Duodenal mucosa (tissue), 2 donors: ENCODE results near the gene SPARC.

ENCODE experiments used
- H3K27ac ChIP-seq: one replicate; pipeline ENCODE4 v1.7.0; 2013; ENCODE audit warnings: low read depth, low read length
- H3K27me3 ChIP-seq, 2 donors: one replicate each; pipeline ENCODE4 v1.7.0; 2013; ENCODE audit warnings: low read length in 2 of 2, control low read depth in 1 of 2; ENCODE audit not compliant: insufficient read depth in 2 of 2, control insufficient read depth in 1 of 2
- H3K36me3 ChIP-seq, 2 donors: one replicate each; pipeline ENCODE4 v1.7.0; 2013; ENCODE audit warnings: low read length in 2 of 2, control low read depth in 1 of 2; ENCODE audit not compliant: insufficient read depth in 2 of 2, control insufficient read depth in 1 of 2
- H3K4me1 ChIP-seq, 2 donors: one replicate each; pipeline ENCODE4 v1.7.0; 2013; ENCODE audit warnings: low read length in 2 of 2, control low read depth in 1 of 2; ENCODE audit not compliant: insufficient read depth in 2 of 2, control insufficient read depth in 1 of 2
- H3K4me3 ChIP-seq, 2 donors: one replicate each; pipeline ENCODE4 v1.7.0; 2013; ENCODE audit warnings: low read length in 2 of 2, low read depth in 1 of 2
- H3K9ac ChIP-seq, 2 donors: one replicate each; pipeline ENCODE4 v1.7.0; 2013; ENCODE audit warnings: low read length in 2 of 2, low read depth in 1 of 2
- H3K9me3 ChIP-seq, 2 donors: one replicate each; pipeline ENCODE4 v1.7.0; 2013; ENCODE audit warnings: low read length in 2 of 2, control low read depth in 1 of 2; ENCODE audit not compliant: control insufficient read depth in 1 of 2

Gene SPARC

DNA sequence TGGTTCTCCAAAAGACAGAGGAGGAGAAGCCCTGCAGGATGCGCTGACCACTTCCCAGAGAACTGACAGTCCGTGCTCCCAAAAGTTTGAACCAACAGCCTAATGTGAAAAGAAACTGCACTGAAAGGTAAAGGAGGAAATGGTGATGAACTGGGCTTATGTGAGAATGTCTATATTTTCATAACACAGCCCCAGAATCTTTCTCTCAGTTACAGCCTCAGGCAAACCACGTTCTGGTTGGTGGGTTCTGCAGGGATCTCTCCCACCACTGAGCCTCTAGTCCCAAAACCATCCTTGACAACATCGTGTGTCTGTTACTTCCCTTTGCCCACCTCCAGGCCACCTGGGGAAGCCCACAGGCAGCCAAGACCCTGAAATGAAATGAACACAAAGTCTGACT lies 23.9 kb downstream of the SPARC start:
- peaks cover 0 to 25% of the 10 kb centered on the region in 2 donors for H3K36me3 ChIP-seq
- no peaks in the 10 kb centered on the region for H3K9me3 ChIP-seq
- H3K9ac ChIP-seq, result no peak overlapping the region
- H3K4me1 ChIP-seq, result peaks cover 21 to 42% of the 10 kb centered on the region in 2 donors
- no peak overlapping the region for H3K27ac ChIP-seq
- no peak overlapping the region for H3K4me3 ChIP-seq
- no peaks in the 10 kb centered on the region for H3K27me3 ChIP-seq

DNA sequence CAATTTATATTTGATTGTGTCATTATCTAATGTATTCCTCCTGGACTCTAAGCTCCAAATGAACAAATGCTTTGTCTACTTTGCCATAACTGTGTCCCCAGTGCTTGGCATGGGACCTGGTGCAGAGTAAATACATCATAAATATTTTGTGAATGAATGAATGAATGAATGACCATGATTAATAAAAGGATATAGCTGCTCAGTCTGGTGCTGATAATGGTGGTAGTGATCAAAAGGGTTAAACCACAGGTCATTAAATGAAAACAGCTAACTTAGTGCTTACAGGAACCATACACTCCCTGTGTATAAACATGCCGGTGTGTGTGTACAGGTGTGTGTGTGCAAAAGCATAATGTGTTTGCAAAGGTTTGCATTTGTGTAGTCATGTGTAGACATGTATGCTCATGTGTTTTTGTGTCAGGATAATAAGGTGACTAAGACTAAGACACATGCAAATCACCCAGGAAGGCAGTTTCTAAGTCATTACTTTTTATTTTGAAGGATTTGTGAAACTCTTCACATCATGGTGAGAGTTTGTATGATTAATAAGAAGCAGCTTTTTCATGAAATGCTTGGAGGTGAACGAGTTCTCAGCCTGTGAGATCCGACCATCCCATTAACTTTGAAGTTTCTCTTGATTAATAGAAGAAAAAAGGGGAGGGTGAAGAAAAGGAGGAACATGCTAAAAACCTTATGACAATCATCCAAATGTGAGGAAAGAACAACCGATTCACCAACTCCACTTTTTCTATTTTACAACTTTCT lies 24.6 kb downstream of the SPARC start:
- no peaks in the 10 kb centered on the region for H3K27me3 ChIP-seq
- H3K9me3 ChIP-seq, result no peaks in the 10 kb centered on the region
- H3K9ac ChIP-seq, result no peak overlapping the region
- peaks cover 0 to 23% of the 10 kb centered on the region in 2 donors for H3K36me3 ChIP-seq
- H3K4me3 ChIP-seq, result no peak overlapping the region
- peaks cover 21 to 42% of the 10 kb centered on the region in 2 donors for H3K4me1 ChIP-seq
- H3K27ac ChIP-seq, result no peak overlapping the region

DNA sequence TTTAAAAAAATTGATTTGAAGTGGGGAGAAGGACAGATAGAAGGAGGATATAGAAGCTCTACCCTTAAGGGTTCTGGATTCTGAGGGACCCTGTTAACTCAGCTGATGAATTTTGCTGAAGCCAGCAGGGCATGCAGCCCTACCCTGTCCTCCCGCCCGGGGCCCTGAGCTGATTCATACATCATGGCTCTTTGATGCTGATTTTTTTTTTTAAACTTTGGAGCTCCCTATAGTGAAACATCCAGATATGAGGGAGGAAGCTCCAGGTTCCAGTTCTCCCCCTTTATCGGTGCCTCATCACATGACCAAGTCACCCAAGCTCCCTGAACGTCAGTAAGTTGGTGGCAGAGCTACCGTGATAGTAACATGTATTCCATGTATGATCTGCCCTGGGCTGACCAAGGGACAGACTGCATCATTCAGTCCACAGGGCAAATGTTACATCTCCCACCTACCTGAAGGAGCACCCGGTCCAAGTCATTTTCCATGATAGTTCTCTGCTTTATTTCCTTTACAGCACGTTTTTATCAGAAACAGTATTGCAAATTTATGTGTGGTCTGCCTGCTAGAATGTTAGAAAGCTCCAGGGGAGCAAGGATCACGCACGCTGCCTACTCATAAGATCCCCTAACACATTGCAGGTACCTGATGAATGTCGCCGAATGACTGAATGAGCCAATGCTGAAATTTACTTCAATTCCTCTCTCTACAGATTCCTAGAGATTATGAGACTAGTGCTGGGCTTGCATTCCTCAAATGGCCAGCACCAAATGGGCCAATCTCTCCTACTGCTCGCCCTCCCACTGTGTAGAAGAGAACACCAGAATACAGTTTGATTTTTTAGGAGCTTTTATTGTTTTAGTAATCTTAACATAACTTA lies 25.9 kb downstream of the SPARC start:
- Histone ChIP-seq H3K36me3 (peaks cover 0 to 17% of the 10 kb centered on the region in 2 donors), H3K9ac (no peak overlapping the region), H3K27me3 (no peaks in the 10 kb centered on the region), H3K27ac (no peak overlapping the region), H3K9me3 (no peaks in the 10 kb centered on the region), H3K4me3 (no peak overlapping the region), H3K4me1 (peaks cover 20 to 34% of the 10 kb centered on the region in 2 donors)

DNA sequence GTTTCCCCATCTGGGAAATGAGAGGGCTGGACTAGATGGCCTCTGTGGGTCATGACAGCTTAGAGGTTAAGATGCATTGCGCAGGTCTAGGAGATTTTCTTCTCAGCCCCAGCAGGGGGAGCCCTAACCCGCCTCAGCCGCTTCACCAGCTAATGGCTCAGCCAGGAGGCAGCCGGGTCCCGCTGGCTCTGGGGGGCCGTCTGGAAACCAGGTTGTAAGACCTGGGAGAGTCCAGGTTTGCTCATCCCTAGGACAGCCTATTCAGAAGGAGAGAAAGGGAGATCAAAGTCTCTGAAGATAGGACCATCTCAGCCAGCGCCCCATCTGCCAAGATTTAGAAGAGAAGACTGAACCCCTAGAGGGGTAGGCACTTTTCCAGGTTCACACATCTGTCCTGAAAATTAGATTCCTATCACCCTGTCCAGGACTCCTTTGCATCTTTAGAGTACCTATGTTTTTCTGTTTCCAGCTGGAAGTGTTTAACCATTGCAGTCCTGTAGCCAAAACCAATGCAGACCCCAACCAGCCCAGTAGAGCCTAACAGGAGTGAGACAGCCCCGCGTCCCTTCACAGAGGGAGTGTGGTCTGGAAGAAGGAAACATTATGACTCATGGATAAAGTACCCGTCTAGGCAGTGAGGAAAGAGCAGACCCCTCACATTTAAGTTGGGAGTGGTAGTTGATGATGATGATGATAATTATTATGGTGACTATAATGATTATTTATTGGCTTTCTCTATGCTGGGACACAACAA lies 27.5 kb downstream of the SPARC start:
- Histone ChIP-seq H3K27ac (no peak overlapping the region), H3K9ac (no peak overlapping the region), H3K27me3 (no peaks in the 10 kb centered on the region)

DNA sequence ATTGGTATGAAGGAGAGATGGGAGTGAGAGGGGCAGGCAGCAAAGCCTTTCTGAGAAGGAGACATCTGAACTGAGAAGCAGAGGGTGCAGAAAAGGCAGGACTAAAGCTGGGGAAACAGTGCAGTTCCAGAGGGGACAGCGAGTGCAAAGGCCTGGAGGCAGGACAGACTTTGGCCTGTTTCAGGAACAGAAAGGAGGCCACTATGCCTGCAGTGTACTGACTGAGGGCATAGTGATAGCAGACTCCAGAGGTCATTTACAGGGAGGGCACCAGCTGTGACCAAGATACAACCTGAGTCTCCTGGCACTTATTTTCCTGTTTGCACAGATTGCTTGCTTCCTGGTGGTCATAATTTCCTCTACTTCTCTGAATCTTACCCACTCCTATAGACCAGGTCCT lies 29.6 kb downstream of the SPARC start:
- H3K36me3 ChIP-seq, result no peaks in the 10 kb centered on the region
- no peak overlapping the region for H3K4me3 ChIP-seq
- H3K27ac ChIP-seq, result no peak overlapping the region
- peaks cover 0 to 3% of the 10 kb centered on the region in 2 donors for H3K4me1 ChIP-seq
- H3K27me3 ChIP-seq, result no peaks in the 10 kb centered on the region
- no peaks in the 10 kb centered on the region for H3K9me3 ChIP-seq
- H3K9ac ChIP-seq, result no peak overlapping the region

More for the DNA sequence above, 27.5 kb downstream of the SPARC start:
- peaks cover 0 to 12% of the 10 kb centered on the region in 2 donors for H3K36me3 ChIP-seq
- no peak overlapping the region for H3K4me3 ChIP-seq
- H3K4me1 ChIP-seq, result peaks cover 3 to 18% of the 10 kb centered on the region in 2 donors
- no peaks in the 10 kb centered on the region for H3K9me3 ChIP-seq

DNA sequence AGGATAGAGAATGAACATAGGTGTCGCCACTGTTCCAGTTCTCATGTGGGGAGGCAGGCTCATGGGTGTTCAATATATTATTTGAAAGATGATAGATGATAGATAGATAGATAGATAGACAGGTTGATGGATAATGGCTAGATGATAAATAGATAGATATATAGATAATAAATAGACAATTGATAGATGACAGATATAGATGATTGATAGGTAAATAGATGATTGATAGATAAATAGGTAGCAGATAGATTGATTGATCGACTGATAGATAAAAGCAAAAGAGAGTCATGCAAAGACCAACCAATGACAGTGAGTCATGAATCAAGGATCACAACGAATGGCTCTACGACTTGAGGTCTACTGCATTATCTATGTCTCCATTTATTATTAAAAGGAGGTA lies 30.4 kb downstream of the SPARC start:
- H3K27ac ChIP-seq, result no peak overlapping the region
- no peak overlapping the region for H3K4me3 ChIP-seq
- H3K36me3 ChIP-seq, result no peaks in the 10 kb centered on the region
- no peaks in the 10 kb centered on the region for H3K27me3 ChIP-seq
- H3K9me3 ChIP-seq, result no peaks in the 10 kb centered on the region
- H3K9ac ChIP-seq, result no peak overlapping the region
- H3K4me1 ChIP-seq, result peaks cover 0 to 3% of the 10 kb centered on the region in 2 donors

DNA sequence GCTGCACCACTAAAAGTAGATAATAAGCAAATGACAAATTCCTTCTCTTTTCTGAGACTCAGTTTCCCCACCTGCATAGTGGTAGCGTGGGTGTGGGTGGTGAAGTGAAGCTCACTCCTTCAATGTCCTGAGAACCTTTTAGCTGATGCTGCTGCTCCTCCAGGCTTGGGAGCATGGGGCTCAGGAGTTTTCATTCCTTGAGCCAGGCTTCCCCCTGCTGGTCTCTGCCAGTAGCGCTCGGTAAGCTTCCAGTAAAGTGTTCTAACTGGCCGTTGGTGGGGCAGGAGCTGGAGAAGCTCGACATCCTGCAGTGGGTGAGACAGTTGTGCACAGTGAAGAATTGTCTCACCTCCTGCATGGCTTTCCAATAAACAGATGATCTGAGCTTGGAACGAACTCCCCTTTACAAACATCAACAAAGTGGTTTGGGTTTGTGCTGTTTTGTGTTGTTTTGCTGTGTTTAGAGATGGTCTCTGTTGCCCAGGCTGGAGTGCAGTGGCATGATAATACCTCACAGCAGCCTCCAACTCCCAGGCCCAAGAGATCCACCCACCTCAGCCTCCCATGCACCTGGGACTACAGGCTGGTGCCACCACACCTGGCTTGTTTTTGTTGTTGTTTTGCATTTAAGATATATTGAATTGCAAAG lies 34.6 kb downstream of the SPARC start:
- H3K4me1 ChIP-seq, result no peaks in the 10 kb centered on the region
- H3K27ac ChIP-seq, result no peak overlapping the region
- no peaks in the 10 kb centered on the region for H3K9me3 ChIP-seq
- H3K27me3 ChIP-seq, result no peaks in the 10 kb centered on the region
- H3K9ac ChIP-seq, result no peak overlapping the region
- no peak overlapping the region for H3K4me3 ChIP-seq
- H3K36me3 ChIP-seq, result no peaks in the 10 kb centered on the region

DNA sequence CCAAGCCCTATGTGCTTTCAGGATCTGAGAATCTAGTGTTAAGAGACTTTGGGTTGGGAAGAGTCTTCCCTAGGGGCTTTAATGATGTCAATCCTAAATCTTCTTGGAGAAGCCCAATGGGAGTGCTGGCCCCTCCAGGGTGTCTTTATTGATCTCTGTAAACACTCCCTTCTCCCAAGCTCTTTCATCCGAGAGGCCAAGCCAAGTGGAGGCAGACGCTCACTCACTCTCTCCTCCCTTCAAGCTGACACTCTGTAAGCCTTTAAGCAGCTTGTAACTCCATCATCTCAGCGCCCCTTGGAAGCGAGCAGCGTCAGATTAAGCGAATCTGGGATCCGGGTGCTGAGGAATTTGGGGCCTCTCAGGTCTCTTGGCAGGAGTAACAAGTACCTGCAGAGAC lies 37.7 kb downstream of the SPARC start:
- Histone ChIP-seq H3K36me3 (no peaks in the 10 kb centered on the region), H3K9me3 (no peaks in the 10 kb centered on the region), H3K27ac (no peak overlapping the region), H3K27me3 (no peaks in the 10 kb centered on the region), H3K4me3 (no peak overlapping the region), H3K9ac (no peak overlapping the region), H3K4me1 (no peaks in the 10 kb centered on the region)

DNA sequence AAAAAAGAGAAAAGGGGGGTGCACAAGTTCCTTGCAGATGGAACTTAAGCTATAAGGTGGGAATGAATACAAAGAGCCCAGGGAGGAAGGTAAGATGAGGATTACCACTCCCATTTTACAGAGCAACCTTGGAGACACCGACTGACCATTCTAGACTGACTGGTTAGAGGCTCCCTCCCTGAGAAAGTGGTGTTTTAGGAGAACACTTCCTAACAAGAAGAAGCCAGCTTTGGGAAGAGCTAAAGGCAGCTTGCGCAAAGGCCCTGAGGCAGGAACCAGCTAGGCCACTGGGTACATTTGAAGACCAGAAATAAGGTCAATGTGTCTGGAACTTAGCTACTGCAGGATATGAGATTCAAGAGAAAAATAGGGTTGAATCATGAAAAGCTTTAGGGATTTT lies 38.6 kb downstream of the SPARC start:
- Histone ChIP-seq H3K27me3 (no peaks in the 10 kb centered on the region), H3K27ac (no peak overlapping the region), H3K4me1 (no peaks in the 10 kb centered on the region), H3K4me3 (no peak overlapping the region), H3K9ac (no peak overlapping the region), H3K36me3 (no peaks in the 10 kb centered on the region), H3K9me3 (no peaks in the 10 kb centered on the region)
